ENCODE results near the gene GLS2.
A peak's percentile ranks its signal among the peaks of the same experiment; 100 is the strongest.
"Not testable (repeated sequence)": the region's sequence is repeated elsewhere in the genome, so short reads cannot be mapped to it uniquely, and the experiment has no call there.

The GLS2 gene

GRCh38 chr12:56490360-56490759 lies 2.4 kb upstream of the GLS2 start:
- DNase-seq = no peak

- peak; percentile 46 for DNase-seq
Measured at GRCh38 chr12:56487448-56488040, 417 bp downstream of the GLS2 start.

GRCh38 chr12:56486694-56487093 lies 1.3 kb downstream of the GLS2 start:
- no peak for DNase-seq

GRCh38 chr12:56484566-56484965 lies 3.4 kb downstream of the GLS2 start:
- DNase-seq = no peak

- DNase-seq = no peak
Measured at GRCh38 chr12:56479625-56480024, 8.3 kb downstream of the GLS2 start.

GRCh38 chr12:56477521-56478225 lies 10.3 kb downstream of the GLS2 start:
- no peak for DNase-seq

- DNase-seq = no peak
Measured at GRCh38 chr12:56476972-56477432, 11.0 kb downstream of the GLS2 start.

- DNase-seq = no peak
Measured at GRCh38 chr12:56476143-56476542, 11.8 kb downstream of the GLS2 start.

GRCh38 chr12:56474389-56474788 lies 13.6 kb downstream of the GLS2 start:
- no peak for DNase-seq

- DNase-seq = no peak
Measured at GRCh38 chr12:56469007-56469930, 18.7 kb downstream of the GLS2 start.

- DNase-seq = peak; percentile 94
Measured at GRCh38 chr12:56468216-56469006, 19.6 kb downstream of the GLS2 start, which contains the start of gene SPRYD4. Gene SPRYD4, plus strand, starts transcription at chr12:56468578. Its CDS starts 14 bp downstream, at chr12:56468592.

GRCh38 chr12:56462565-56462964 lies 25.4 kb downstream of the GLS2 start:
- DNase-seq = no peak

GRCh38 chr12:56461235-56462159 lies 26.5 kb downstream of the GLS2 start:
- no peak for DNase-seq

GRCh38 chr12:56457817-56458216 lies 30.1 kb downstream of the GLS2 start:
- no peak for DNase-seq

GRCh38 chr12:56454557-56454956 lies 33.4 kb downstream of the GLS2 start, which contains the start of gene MIP:
Gene MIP, minus strand, starts transcription at chr12:56454657. Its CDS starts 44 bp downstream, at chr12:56454613.
- DNase-seq = no peak

- DNase-seq = no peak
Measured at GRCh38 chr12:56451147-56451546, 36.8 kb downstream of the GLS2 start.

- DNase-seq = no peak
Measured at GRCh38 chr12:56450241-56450640, 37.7 kb downstream of the GLS2 start.

GRCh38 chr12:56449622-56449984 lies 38.4 kb downstream of the GLS2 start:
- no peak for DNase-seq

- DNase-seq = peak; percentile 88
Measured at GRCh38 chr12:56448860-56449621, 38.9 kb downstream of the GLS2 start, which contains the start of gene TIMELESS. Gene TIMELESS, minus strand, starts transcription at chr12:56449426. Its CDS starts 15,256 bp downstream, at chr12:56434170.

- DNase-seq = not testable (repeated sequence)
Measured at GRCh38 chr12:56443208-56443607, 44.8 kb downstream of the GLS2 start.

Measured in CD4-positive, alpha-beta T cell treated with Interleukin-6 for 4 hours (primary cell).